SK-N-SH (cell line): Measurements from ENCODE around the gene CALML4. TPM values are rescaled to one million over a fixed set of nuclear protein-coding genes. Genes with fewer than 3 reads are reported as not detected.

Experiments used
- CTCF ChIA-PET: fragments of 300-600, 350-600 bp; formaldehyde crosslinking; extraction: SDS; loops from one replicate; lab custom pipeline; 2021; lab: Yijun Ruan, JAX
- POLR2A ChIA-PET: fragments of 350-600 bp; sonication (Branson Sonifier 250); formaldehyde crosslinking; extraction: SDS; loops from one replicate; lab custom pipeline; 2020; ENCODE audit warnings: antibody characterized with exemption, inconsistent platforms; lab: Yijun Ruan, JAX
- DNase-seq: peaks from one replicate; pipeline ENCODE4 v3.0.0; 2012
- H2AFZ ChIP-seq: fragments of 200-600 bp; sonication (generic); 2 replicates; pipeline ENCODE4 v1.8.1; 2016; ENCODE audit warnings: antibody characterized with exemption, mild to moderate bottlenecking, low read depth
- H3F3A ChIP-seq: fragments of 200-600 bp; sonication (generic); replicated peaks from 2 replicates; pipeline ENCODE3; 2016; ENCODE audit warnings: antibody characterized with exemption, mild to moderate bottlenecking; ENCODE audit not compliant: insufficient read depth
- H3K27ac ChIP-seq, 2 experiments: fragments of 200-500 bp in 1 of 2; fragments of 200-600 bp in 1 of 2; sonication (Bioruptor generic) in 1 of 2; sonication (generic), shearing (Covaris generic) in 1 of 2; 2 replicates each; pipeline versions ENCODE4 v1.5.1 to v1.6.1; 2014 to 2016; ENCODE audit warnings: low read depth in 2 of 2, inconsistent platforms in 1 of 2, low read length in 1 of 2, mild to moderate bottlenecking in 1 of 2, mixed read lengths in 1 of 2
- H3K27me3 ChIP-seq: fragments of 200-600 bp; sonication (generic), shearing (Covaris generic); 2 replicates; pipeline ENCODE4 v1.6.1; 2016; ENCODE audit warnings: mixed run types; ENCODE audit not compliant: insufficient read depth
- H3K36me3 ChIP-seq, 2 experiments: fragments of 200-500 bp in 1 of 2; fragments of 200-600 bp in 1 of 2; sonication (Bioruptor generic) in 1 of 2; sonication (generic) in 1 of 2; replicated peaks in 1 of 2; 2 replicates each; pipeline versions ENCODE3 to v1.5.1; 2014 to 2016; ENCODE audit warnings: low read length in 1 of 2, mild to moderate bottlenecking in 1 of 2; ENCODE audit not compliant: insufficient read depth in 2 of 2, control insufficient read depth in 1 of 2
- H3K4me1 ChIP-seq, 2 experiments: fragments of 200-500 bp in 1 of 2; fragments of 200-600 bp in 1 of 2; sonication (Bioruptor generic) in 1 of 2; sonication (generic), shearing (Covaris generic) in 1 of 2; 2 replicates each; pipeline versions ENCODE4 v1.5.1 to v1.6.1; 2014 to 2016; ENCODE audit warnings: low read depth in 1 of 2, low read length in 1 of 2, mixed run types in 1 of 2; ENCODE audit not compliant: insufficient read depth in 2 of 2, control insufficient read depth in 1 of 2
- H3K4me2 ChIP-seq: fragments of 200-600 bp; sonication (generic), shearing (Covaris generic); 2 replicates; pipeline ENCODE4 v1.6.1; 2017; ENCODE audit warnings: mixed run types
- H3K4me3 ChIP-seq, 2 experiments: fragments of 200-500 bp in 1 of 2; fragments of 200-600 bp in 1 of 2; sonication (Bioruptor generic) in 1 of 2; sonication (generic), shearing (Covaris generic) in 1 of 2; 2 replicates each; pipeline versions ENCODE4 v1.5.1 to v1.8.1; 2014 to 2016; ENCODE audit warnings: low read depth in 2 of 2, inconsistent platforms in 1 of 2, low read length in 1 of 2, mild to moderate bottlenecking in 1 of 2, mixed read lengths in 1 of 2, moderate library complexity in 1 of 2
- H3K79me2 ChIP-seq: fragments of 200-600 bp; sonication (generic); 2 replicates; pipeline ENCODE4 v1.8.1; 2017; ENCODE audit warnings: mild to moderate bottlenecking; ENCODE audit not compliant: insufficient read depth
- H3K9ac ChIP-seq: fragments of 200-600 bp; sonication (generic); 2 replicates; pipeline ENCODE4 v1.6.1; 2017; ENCODE audit warnings: mixed run types
- H3K9me2 ChIP-seq: fragments of 200-600 bp; sonication (generic); 2 replicates; pipeline ENCODE4 v1.6.1; 2017; ENCODE audit warnings: mixed run types
- H3K9me3 ChIP-seq: fragments of 200-600 bp; sonication (generic); 2 replicates; pipeline ENCODE4 v1.6.1; 2017; ENCODE audit warnings: mixed run types, mild to moderate bottlenecking, moderate library complexity
- H4K20me1 ChIP-seq: fragments of 200-600 bp; sonication (generic); 2 replicates; pipeline ENCODE4 v1.6.1; 2017; ENCODE audit warnings: mild to moderate bottlenecking, mixed run types; ENCODE audit not compliant: insufficient read depth
- ELF1 ChIP-seq: IDR thresholded peaks from 2 replicates; pipeline ENCODE4 v1.4.0; 2012
- EP300 ChIP-seq, 2 experiments: IDR thresholded peaks; 2 replicates each; pipeline versions ENCODE4 v1.4.0 to v1.6.1; 2012; ENCODE audit warnings: borderline replicate concordance in 1 of 2, low read depth in 1 of 2, low read length in 1 of 2
- GABPA ChIP-seq: IDR thresholded peaks from 2 replicates; pipeline ENCODE4 v1.4.0; 2012; ENCODE audit warnings: low read depth, mild to moderate bottlenecking
- GATA2 ChIP-seq: sonication (generic); formaldehyde crosslinking; IDR thresholded peaks from 2 replicates; pipeline ENCODE4 v1.5.0; 2020; ENCODE audit warnings: mild to moderate bottlenecking, missing genetic modification reagents
- MEF2A ChIP-seq: IDR thresholded peaks from 2 replicates; pipeline ENCODE4 v1.4.0; 2012; ENCODE audit warnings: low read depth, borderline replicate concordance
- NFIC ChIP-seq: IDR thresholded peaks from 2 replicates; pipeline ENCODE4 v1.4.0; 2012; ENCODE audit warnings: borderline replicate concordance
- RAD21 ChIP-seq: IDR thresholded peaks from 2 replicates; pipeline ENCODE4 v1.6.1; 2012; ENCODE audit warnings: mild to moderate bottlenecking, low read length
- RCOR1 ChIP-seq: fragments of 150-350 bp; IDR thresholded peaks from 2 replicates; pipeline ENCODE4 v1.6.1; 2017; ENCODE audit warnings: antibody characterized with exemption, low read length
- SIN3A ChIP-seq: IDR thresholded peaks from 2 replicates; pipeline ENCODE4 v1.6.1; 2012; ENCODE audit warnings: low read depth, mild to moderate bottlenecking, low read length, moderate library complexity, borderline replicate concordance
- YY1 ChIP-seq: IDR thresholded peaks from 2 replicates; pipeline ENCODE4 v1.4.0; 2012; ENCODE audit warnings: low read depth, mild to moderate bottlenecking
- WGBS: methylation state at CpG from one replicate; pipeline ENCODE4 v1.1.6; 2017; ENCODE audit warnings: low lambda C conversion rate; 5-methylcytosine and 5-hydroxymethylcytosine counted together
- polyA plus RNA-seq, 3 experiments: library from polyadenylated mRNA; depleted of rRNA; stranded (reverse); fragments of >200 nt; gene quantifications; 2 replicates each; pipeline ENCODE4 v1.2.3, GENCODE V29; 2012
- TF ChIP-seq, protein P1 (sequence below): IDR thresholded peaks from 2 replicates; pipeline ENCODE4 v1.4.0; 2012; ENCODE audit warnings: low read depth, borderline replicate concordance
- TF ChIP-seq, protein P2 (sequence below): fragments of 150-350 bp; IDR thresholded peaks from 2 replicates; pipeline ENCODE4 v1.6.1; 2017; ENCODE audit warnings: antibody characterized with exemption, low read length, low read depth, borderline replicate concordance
- TF ChIP-seq, protein P3 (sequence below): IDR thresholded peaks from 2 replicates; pipeline ENCODE4 v1.4.0; 2012; ENCODE audit warnings: low read depth

Gene CALML4, protein sequence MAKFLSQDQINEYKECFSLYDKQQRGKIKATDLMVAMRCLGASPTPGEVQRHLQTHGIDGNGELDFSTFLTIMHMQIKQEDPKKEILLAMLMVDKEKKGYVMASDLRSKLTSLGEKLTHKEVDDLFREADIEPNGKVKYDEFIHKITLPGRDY
- polyA plus RNA-seq (2012; rRNA removed): 3.1 and 3.2 TPM in 2 replicates
- polyA plus RNA-seq (2012; cell fraction: cytosol; rRNA removed): 2.3 and 3.9 TPM in 2 replicates
- polyA plus RNA-seq (2012; cell fraction: nucleus; rRNA removed): 18.6 and 20.9 TPM in 2 replicates

DNA sequence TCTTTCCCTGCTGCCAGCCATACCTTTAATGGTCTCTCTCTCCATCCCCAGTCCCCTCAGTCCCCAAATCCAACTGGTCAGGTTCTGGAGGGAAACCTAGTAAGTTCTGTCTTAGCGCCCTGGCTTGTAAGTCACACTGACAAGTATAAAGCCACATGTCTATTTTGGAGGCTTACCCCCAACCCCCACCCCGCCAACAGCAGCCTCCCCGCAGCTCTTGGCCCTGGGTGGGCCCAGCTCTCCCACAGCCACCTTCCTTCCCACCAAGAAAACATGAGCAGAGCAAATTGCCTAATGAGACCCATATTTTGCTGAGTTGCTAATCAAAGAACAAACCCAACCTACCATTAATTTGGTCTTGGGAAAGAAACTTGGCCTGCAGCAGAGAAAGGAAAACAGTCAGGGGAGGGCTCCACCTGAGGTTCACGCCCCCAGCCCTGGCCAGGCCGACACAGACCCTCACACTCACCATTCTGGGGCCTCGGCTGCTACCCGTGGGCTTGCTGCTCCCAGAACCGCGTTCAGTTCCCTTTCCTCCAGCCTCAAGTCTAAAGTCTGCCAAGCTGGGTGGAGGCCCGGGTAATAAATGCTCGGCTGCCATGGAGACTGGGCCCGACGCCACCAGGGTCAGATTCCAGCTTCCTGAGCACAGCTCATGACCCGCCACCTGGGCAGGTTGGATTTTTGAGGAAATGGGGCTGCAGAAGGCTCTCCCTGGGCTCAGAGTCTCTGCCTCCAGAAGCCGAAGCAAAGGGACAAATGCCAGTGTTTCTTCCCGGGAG, at the start of gene CALML4:
Gene CALML4 (minus strand): TSS at position 557 of the 782 bp plus-strand sequence. CDS start 85 bp downstream, at position 472.
- Histone ChIP-seq H3K4me3 (no peak within 1 kb of the TSS), H3F3A (no peaks in the 10 kb centered on the region), H4K20me1 (no peaks in the 10 kb centered on the region), H3K4me1 (peaks cover 0 to 21% of the 10 kb centered on the region in 2 experiments; a peak in 1 of 4 replicates), H3K27ac (no peak within 1 kb of the TSS), H3K9me2 (no peaks in the 10 kb centered on the region), H2AFZ (no peak within 1 kb of the TSS), H3K36me3 (peaks cover 0 to 2% of the 10 kb centered on the region in 2 experiments), H3K79me2 (peaks cover 4% of the 10 kb centered on the region; the same call in 1 of the 2 replicates), H3K9ac (no peak within 1 kb of the TSS), H3K27me3 (no peaks in the 10 kb centered on the region), H3K9me3 (no peaks in the 10 kb centered on the region), H3K4me2 (no peak within 1 kb of the TSS)
- 91% methylated on average over 9 of the region's 16 CpGs for WGBS
- TF ChIP-seq EP300 (IDR thresholded peaks at IDR 0.05; ENCODE audit: borderline replicate concordance in 1 of 2, low read depth in 1 of 2, low read length in 1 of 2) (no peak), ELF1 (no peak), MEF2A (no peak), SIN3A (no peak), YY1 (no peak), GATA2 (no peak), NFIC (no peak), GABPA (no peak), RAD21 (no peak), RCOR1 (no peak)
- TF ChIP-seq, protein P1, sequence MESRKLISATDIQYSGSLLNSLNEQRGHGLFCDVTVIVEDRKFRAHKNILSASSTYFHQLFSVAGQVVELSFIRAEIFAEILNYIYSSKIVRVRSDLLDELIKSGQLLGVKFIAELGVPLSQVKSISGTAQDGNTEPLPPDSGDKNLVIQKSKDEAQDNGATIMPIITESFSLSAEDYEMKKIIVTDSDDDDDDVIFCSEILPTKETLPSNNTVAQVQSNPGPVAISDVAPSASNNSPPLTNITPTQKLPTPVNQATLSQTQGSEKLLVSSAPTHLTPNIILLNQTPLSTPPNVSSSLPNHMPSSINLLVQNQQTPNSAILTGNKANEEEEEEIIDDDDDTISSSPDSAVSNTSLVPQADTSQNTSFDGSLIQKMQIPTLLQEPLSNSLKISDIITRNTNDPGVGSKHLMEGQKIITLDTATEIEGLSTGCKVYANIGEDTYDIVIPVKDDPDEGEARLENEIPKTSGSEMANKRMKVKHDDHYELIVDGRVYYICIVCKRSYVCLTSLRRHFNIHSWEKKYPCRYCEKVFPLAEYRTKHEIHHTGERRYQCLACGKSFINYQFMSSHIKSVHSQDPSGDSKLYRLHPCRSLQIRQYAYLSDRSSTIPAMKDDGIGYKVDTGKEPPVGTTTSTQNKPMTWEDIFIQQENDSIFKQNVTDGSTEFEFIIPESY: no peak
- TF ChIP-seq, protein P2, sequence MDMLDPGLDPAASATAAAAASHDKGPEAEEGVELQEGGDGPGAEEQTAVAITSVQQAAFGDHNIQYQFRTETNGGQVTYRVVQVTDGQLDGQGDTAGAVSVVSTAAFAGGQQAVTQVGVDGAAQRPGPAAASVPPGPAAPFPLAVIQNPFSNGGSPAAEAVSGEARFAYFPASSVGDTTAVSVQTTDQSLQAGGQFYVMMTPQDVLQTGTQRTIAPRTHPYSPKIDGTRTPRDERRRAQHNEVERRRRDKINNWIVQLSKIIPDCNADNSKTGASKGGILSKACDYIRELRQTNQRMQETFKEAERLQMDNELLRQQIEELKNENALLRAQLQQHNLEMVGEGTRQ: no peak
- TF ChIP-seq, protein P3, sequence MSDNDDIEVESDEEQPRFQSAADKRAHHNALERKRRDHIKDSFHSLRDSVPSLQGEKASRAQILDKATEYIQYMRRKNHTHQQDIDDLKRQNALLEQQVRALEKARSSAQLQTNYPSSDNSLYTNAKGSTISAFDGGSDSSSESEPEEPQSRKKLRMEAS: no peak
- CTCF ChIA-PET: interaction anchor here (1.0 to 1.3 kb wide), 2 partner anchors 341 kb away, joined by 3 to 4 read pairs; no protein-coding TSS in a partner anchor
- POLR2A ChIA-PET: no interaction called here
- no peak for DNase-seq
